Measurements from ENCODE around the gene PTPRK. TPM values are rescaled to one million over a fixed set of nuclear protein-coding genes. Genes with fewer than 3 reads are reported as not detected.
A peak's percentile ranks its signal among the peaks of the same experiment; 100 is the strongest.

The PTPRK gene
- polyA plus RNA-seq, 1 donor (not counting 4 experiments of a cell fraction or from before 2014, with no cell fraction given): 52.7 TPM

GRCh38 chr6:128370072-128370471 is 150.3 kb downstream of the PTPRK start:
- H3K9me3 ChIP-seq (ENCODE audit: control insufficient read depth, low read depth, low read length): no peaks in the 10 kb centered on the region
- no peak overlapping the region for H3K9ac ChIP-seq (ENCODE audit: control insufficient read depth, extremely low read depth, insufficient read depth, low read length)
- H3K4me2 ChIP-seq (ENCODE audit: control insufficient read depth, extremely low read depth, insufficient read depth, low read depth, low read length): no peak overlapping the region
- no peaks in the 10 kb centered on the region for H3K9me1 ChIP-seq (ENCODE audit: control insufficient read depth, extremely low read depth, insufficient read depth, low read length)
- dilution Hi-C loops (cut with MboI; ENCODE audit: extremely low pct_ligation_motif_present, low sequenced_read_pairs): no loop called here
- no peak overlapping the region for H3K4me3 ChIP-seq (ENCODE audit: control insufficient read depth in 2 of 3, extremely low read depth in 1 of 3, insufficient read depth in 2 of 3, low read depth in 1 of 3, low read length in 3 of 3)
- H3K27ac ChIP-seq (ENCODE audit: control insufficient read depth, insufficient read depth, low read length): no peak overlapping the region
- no peaks in the 10 kb centered on the region for H3K27me3 ChIP-seq (ENCODE audit: control insufficient read depth, extremely low read depth, insufficient read depth, low read length)
- H3K36me3 ChIP-seq (ENCODE audit: control insufficient read depth in 2 of 2, extremely low read depth in 1 of 2, insufficient read depth in 2 of 2, low read length in 2 of 2): peaks cover 1 to 3% of the 10 kb centered on the region in 2 experiments
- TF ChIP-seq CTCF (optimal IDR thresholded peaks at IDR 0.05 in 1 of 3, IDR thresholded peaks at IDR 0.05 in 1 of 3, conservative IDR thresholded peaks at IDR 0.05 in 1 of 3; ENCODE audit: extremely low read depth in 1 of 3, insufficient read depth in 2 of 3, low read length in 3 of 3): no peak
- TF ChIP-seq EZH2 (IDR thresholded peaks at IDR 0.05; ENCODE audit: low read length): no peak
- FAIRE-seq (no peak), DNase-seq (ENCODE audit: low read depth, low spot score) (peak; percentile 9)
- H4K20me1 ChIP-seq (ENCODE audit: control insufficient read depth, extremely low read depth, insufficient read depth, low read length): peaks cover 3% of the 10 kb centered on the region
- H2AFZ ChIP-seq (ENCODE audit: control insufficient read depth, low read length): no peak overlapping the region
- peaks cover 78% of the 10 kb centered on the region for H3K79me2 ChIP-seq (ENCODE audit: control insufficient read depth, insufficient read depth, low read length)
- peaks cover 4% of the 10 kb centered on the region for H3K4me1 ChIP-seq (ENCODE audit: control insufficient read depth, extremely low read depth, insufficient read depth, low read length)

- no peaks in the 10 kb centered on the region for H3K27me3 ChIP-seq (ENCODE audit: control insufficient read depth, extremely low read depth, insufficient read depth, low read length)
- dilution Hi-C loops (cut with MboI; ENCODE audit: extremely low pct_ligation_motif_present, low sequenced_read_pairs): no loop called here
- no peaks in the 10 kb centered on the region for H3K9me3 ChIP-seq (ENCODE audit: control insufficient read depth, low read depth, low read length)
- no peak overlapping the region for H3K4me3 ChIP-seq (ENCODE audit: control insufficient read depth in 2 of 3, extremely low read depth in 1 of 3, insufficient read depth in 2 of 3, low read depth in 1 of 3, low read length in 3 of 3)
- TF ChIP-seq EZH2 (IDR thresholded peaks at IDR 0.05; ENCODE audit: low read length) (no peak), CTCF (optimal IDR thresholded peaks at IDR 0.05 in 1 of 3, IDR thresholded peaks at IDR 0.05 in 1 of 3, conservative IDR thresholded peaks at IDR 0.05 in 1 of 3; ENCODE audit: extremely low read depth in 1 of 3, insufficient read depth in 2 of 3, low read length in 3 of 3) (no peak)
- peaks cover 3% of the 10 kb centered on the region for H4K20me1 ChIP-seq (ENCODE audit: control insufficient read depth, extremely low read depth, insufficient read depth, low read length)
- H3K9me1 ChIP-seq (ENCODE audit: control insufficient read depth, extremely low read depth, insufficient read depth, low read length): no peaks in the 10 kb centered on the region
- H3K79me2 ChIP-seq (ENCODE audit: control insufficient read depth, insufficient read depth, low read length): peaks cover 69% of the 10 kb centered on the region
- H3K4me1 ChIP-seq (ENCODE audit: control insufficient read depth, extremely low read depth, insufficient read depth, low read length): peaks cover 4% of the 10 kb centered on the region
- no peak for DNase-seq (ENCODE audit: low read depth, low spot score)
- no peak overlapping the region for H3K27ac ChIP-seq (ENCODE audit: control insufficient read depth, insufficient read depth, low read length)
- no peak overlapping the region for H3K4me2 ChIP-seq (ENCODE audit: control insufficient read depth, extremely low read depth, insufficient read depth, low read depth, low read length)
- peaks cover 0 to 3% of the 10 kb centered on the region in 2 experiments for H3K36me3 ChIP-seq (ENCODE audit: control insufficient read depth in 2 of 2, extremely low read depth in 1 of 2, insufficient read depth in 2 of 2, low read length in 2 of 2)
- no peak overlapping the region for H3K9ac ChIP-seq (ENCODE audit: control insufficient read depth, extremely low read depth, insufficient read depth, low read length)
- H2AFZ ChIP-seq (ENCODE audit: control insufficient read depth, low read length): no peak overlapping the region
- no peak for FAIRE-seq
Observed at GRCh38 chr6:128368213-128368944, 152.0 kb downstream of the PTPRK start.

All from keratinocyte (primary cell).